Measurements from ENCODE around the gene KAZN.

DNA sequence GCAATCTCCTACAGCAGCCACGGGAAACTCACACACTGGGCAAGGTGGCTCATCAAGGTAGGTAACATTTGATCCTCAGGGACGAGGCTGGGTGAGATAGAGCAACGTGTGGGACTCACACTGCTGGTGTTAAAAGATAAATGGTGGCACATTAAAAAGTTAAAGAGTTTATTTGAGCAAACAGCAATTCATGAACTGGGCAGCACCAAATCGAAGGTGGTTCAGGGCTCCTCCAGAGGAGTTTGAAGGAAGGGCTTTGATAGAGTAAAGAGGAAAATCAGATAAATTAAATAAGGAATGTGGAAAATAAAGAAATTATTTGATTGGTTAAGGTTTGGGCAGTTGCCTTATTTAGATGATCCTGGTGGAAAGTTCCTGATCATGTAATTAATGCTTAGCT, 531.5 kb downstream of the KAZN start:
- TF ChIP-seq, protein P1, sequence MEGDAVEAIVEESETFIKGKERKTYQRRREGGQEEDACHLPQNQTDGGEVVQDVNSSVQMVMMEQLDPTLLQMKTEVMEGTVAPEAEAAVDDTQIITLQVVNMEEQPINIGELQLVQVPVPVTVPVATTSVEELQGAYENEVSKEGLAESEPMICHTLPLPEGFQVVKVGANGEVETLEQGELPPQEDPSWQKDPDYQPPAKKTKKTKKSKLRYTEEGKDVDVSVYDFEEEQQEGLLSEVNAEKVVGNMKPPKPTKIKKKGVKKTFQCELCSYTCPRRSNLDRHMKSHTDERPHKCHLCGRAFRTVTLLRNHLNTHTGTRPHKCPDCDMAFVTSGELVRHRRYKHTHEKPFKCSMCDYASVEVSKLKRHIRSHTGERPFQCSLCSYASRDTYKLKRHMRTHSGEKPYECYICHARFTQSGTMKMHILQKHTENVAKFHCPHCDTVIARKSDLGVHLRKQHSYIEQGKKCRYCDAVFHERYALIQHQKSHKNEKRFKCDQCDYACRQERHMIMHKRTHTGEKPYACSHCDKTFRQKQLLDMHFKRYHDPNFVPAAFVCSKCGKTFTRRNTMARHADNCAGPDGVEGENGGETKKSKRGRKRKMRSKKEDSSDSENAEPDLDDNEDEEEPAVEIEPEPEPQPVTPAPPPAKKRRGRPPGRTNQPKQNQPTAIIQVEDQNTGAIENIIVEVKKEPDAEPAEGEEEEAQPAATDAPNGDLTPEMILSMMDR (IDR thresholded peaks at IDR 0.05; ENCODE audit: poor library complexity) = no peak
- no peak for TF ChIP-seq EZH2 (IDR thresholded peaks at IDR 0.05; ENCODE audit: borderline replicate concordance)
- no peak for TF ChIP-seq EZH2phosphoT487 (IDR thresholded peaks at IDR 0.05; ENCODE audit: low read depth, severe bottlenecking, unreplicated experiment)
